Body of pancreas (tissue), 4 donors: ENCODE results near the gene OGG1. TPM values are rescaled to one million over a fixed set of nuclear protein-coding genes. Genes with fewer than 3 reads are reported as not detected.

ENCODE experiments used
- ATAC-seq: fragments of 150-250 bp; one replicate; pipeline ENCODE4 v1.9.1; 2016
- DNase-seq, 4 donors: peaks; one replicate each; pipeline ENCODE4 v3.0.0-alpha.2; 2019
- H3K27ac ChIP-seq, 4 donors: fragments of 200-600 bp; sonication (generic); 1 replicate in 3 of 4; 2 replicates in 1 of 4; pipeline versions ENCODE4 v1.5.1 to v1.6.1; 2016 to 2019; ENCODE audit warnings: mild to moderate bottlenecking in 1 of 4, mixed read lengths in 1 of 4, moderate library complexity in 1 of 4
- H3K27me3 ChIP-seq, 2 donors: fragments of 200-600 bp; sonication (generic); one replicate each; pipeline ENCODE4 v1.6.0; 2016; ENCODE audit warnings: mild to moderate bottlenecking in 1 of 2
- H3K36me3 ChIP-seq, 2 donors: fragments of 200-600 bp; sonication (generic); replicated peaks in 1 of 2; 2 replicates each; pipeline ENCODE4 v1.5.1; 2016; ENCODE audit warnings: low read depth in 2 of 2; ENCODE audit not compliant: insufficient read depth in 1 of 2
- H3K4me1 ChIP-seq: fragments of 200-600 bp; sonication (generic); one replicate; pipeline ENCODE4 v1.6.0; 2016
- H3K4me3 ChIP-seq, 2 donors: fragments of 200-600 bp; sonication (generic); 1 replicate in 1 of 2; 2 replicates in 1 of 2; pipeline ENCODE4 v1.5.1; 2016 to 2019
- H3K9me3 ChIP-seq, 3 donors: fragments of 200-600 bp; sonication (generic); 1 replicate in 2 of 3; 2 replicates in 1 of 3; pipeline ENCODE4 v1.5.1; 2016
- POLR2A ChIP-seq, 3 donors: fragments of 450-650 bp; IDR thresholded peaks; one replicate each; pipeline ENCODE4 v1.6.1; 2016; ENCODE audit warnings: antibody characterized with exemption in 3 of 3, mild to moderate bottlenecking in 2 of 3
- WGBS, 2 donors: methylation state at CpG; one replicate each; pipeline ENCODE4 v1.1.5; 2017; 5-methylcytosine and 5-hydroxymethylcytosine counted together
- intact Hi-C: fragments of 100-400 bp; cut with DNase I; formaldehyde crosslinking; loops from one replicate; pipeline ENCODE4 v1.15.1; 2023
- total RNA-seq, 2 donors: library from RNA; depleted of rRNA; stranded (reverse); fragments of >200 nt; gene quantifications; one replicate each; pipeline ENCODE4 v1.1.0, GENCODE V29; 2016
- TF ChIP-seq, protein P1 (sequence below), 7 experiments: fragments of 450-650 bp in 4 of 7; fragments of 200-600 bp in 3 of 7; sonication (generic) in 3 of 7; IDR thresholded peaks; one replicate each; pipeline ENCODE4 v1.5.1; 2016 to 2019; ENCODE audit warnings: antibody characterized with exemption in 7 of 7

Gene OGG1
- total RNA-seq, 2 donors from 2014 or later: 18.1 to 28.3 TPM

DNA sequence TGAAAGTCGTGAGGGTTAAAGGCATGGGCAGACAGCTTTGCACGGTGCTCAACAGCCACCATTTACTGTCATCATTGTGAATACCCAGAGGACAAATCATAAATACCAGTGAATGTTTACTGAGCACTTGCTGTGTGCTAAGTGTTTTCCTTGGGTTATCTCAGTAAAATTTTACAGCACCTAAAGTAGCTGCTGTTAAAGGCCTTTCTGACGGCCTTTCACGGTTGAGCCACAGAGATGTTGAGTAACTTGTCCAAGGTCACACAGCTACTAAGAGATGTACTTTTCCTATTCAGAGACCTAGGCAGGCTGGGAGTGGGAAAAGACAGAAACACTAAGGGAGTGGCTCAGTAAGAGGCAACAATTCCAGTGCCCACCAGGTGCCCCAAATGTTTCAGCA lies 46.5 kb upstream of the OGG1 start:
- ATAC-seq: no peak
- Histone ChIP-seq H3K4me3 (no peak overlapping the region), H3K9me3 (no peaks in the 10 kb centered on the region), H3K4me1 (peaks cover 18% of the 10 kb centered on the region), H3K27ac (no peak overlapping the region), H3K27me3 (peaks cover 0 to 5% of the 10 kb centered on the region in 2 donors), H3K36me3 (no peaks in the 10 kb centered on the region)
- intact Hi-C loops: no loop called here
- DNase-seq: no peak
- 67 to 72% methylated on average over 4 of the region's 4 CpGs for WGBS, 2 donors
- TF ChIP-seq, protein P1, sequence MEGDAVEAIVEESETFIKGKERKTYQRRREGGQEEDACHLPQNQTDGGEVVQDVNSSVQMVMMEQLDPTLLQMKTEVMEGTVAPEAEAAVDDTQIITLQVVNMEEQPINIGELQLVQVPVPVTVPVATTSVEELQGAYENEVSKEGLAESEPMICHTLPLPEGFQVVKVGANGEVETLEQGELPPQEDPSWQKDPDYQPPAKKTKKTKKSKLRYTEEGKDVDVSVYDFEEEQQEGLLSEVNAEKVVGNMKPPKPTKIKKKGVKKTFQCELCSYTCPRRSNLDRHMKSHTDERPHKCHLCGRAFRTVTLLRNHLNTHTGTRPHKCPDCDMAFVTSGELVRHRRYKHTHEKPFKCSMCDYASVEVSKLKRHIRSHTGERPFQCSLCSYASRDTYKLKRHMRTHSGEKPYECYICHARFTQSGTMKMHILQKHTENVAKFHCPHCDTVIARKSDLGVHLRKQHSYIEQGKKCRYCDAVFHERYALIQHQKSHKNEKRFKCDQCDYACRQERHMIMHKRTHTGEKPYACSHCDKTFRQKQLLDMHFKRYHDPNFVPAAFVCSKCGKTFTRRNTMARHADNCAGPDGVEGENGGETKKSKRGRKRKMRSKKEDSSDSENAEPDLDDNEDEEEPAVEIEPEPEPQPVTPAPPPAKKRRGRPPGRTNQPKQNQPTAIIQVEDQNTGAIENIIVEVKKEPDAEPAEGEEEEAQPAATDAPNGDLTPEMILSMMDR (IDR thresholded peaks at IDR 0.05): no peak
- no peak for TF ChIP-seq POLR2A (IDR thresholded peaks at IDR 0.05)

DNA sequence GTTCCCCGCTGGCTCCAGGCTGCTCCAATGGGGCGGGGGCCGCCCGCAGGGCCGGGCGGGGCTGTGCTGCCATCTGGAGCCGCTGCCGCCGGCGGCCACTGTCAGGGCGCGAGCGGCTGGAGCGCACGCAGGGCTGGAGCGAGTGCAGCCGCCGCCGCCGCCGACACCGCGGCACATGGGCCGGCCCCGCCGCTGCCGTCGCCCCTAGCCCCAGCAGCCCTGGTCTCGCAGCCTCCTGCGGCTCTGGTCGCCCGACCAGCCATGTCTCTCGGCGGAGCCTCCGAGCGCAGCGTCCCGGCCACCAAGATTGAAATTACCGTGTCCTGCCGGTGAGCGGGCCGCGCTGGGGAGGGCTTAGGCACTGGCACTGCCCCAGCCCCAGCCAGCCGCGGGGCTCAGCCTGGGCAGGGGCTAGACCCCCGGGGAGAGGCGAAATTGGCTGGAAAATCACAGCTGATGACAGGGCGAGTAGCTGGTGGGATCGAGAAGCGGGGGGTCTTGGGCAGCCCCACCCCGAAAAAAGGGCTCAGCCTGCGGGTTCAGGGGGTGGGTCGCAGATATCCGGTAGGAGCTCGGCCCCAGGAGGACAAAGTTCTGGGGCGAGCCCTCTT lies 45.9 kb upstream of the OGG1 start, which contains the start of gene CPNE9:
Gene CPNE9 (plus strand): TSS at position 98 of the 611 bp plus-strand sequence. CDS start 164 bp downstream, at position 262.
- Histone ChIP-seq H3K4me1 (peaks cover 18% of the 10 kb centered on the region), H3K9me3 (no peaks in the 10 kb centered on the region), H3K27me3 (peaks cover 0 to 5% of the 10 kb centered on the region in 2 donors), H3K36me3 (no peaks in the 10 kb centered on the region), H3K4me3 (no peak within 1 kb of the TSS), H3K27ac (no peak within 1 kb of the TSS)
- ATAC-seq: peak; percentile 43
- intact Hi-C loops: no loop called here
- DNase-seq: peak in 1 of 4 donors; percentile 11
- 1% methylated on average over 49 of the region's 56 CpGs; no CpG with 5 or more reads in 1 of the 2 donors for WGBS, 2 donors
- no peak for TF ChIP-seq POLR2A (IDR thresholded peaks at IDR 0.05)
- TF ChIP-seq, protein P1 (IDR thresholded peaks at IDR 0.05): no peak

DNA sequence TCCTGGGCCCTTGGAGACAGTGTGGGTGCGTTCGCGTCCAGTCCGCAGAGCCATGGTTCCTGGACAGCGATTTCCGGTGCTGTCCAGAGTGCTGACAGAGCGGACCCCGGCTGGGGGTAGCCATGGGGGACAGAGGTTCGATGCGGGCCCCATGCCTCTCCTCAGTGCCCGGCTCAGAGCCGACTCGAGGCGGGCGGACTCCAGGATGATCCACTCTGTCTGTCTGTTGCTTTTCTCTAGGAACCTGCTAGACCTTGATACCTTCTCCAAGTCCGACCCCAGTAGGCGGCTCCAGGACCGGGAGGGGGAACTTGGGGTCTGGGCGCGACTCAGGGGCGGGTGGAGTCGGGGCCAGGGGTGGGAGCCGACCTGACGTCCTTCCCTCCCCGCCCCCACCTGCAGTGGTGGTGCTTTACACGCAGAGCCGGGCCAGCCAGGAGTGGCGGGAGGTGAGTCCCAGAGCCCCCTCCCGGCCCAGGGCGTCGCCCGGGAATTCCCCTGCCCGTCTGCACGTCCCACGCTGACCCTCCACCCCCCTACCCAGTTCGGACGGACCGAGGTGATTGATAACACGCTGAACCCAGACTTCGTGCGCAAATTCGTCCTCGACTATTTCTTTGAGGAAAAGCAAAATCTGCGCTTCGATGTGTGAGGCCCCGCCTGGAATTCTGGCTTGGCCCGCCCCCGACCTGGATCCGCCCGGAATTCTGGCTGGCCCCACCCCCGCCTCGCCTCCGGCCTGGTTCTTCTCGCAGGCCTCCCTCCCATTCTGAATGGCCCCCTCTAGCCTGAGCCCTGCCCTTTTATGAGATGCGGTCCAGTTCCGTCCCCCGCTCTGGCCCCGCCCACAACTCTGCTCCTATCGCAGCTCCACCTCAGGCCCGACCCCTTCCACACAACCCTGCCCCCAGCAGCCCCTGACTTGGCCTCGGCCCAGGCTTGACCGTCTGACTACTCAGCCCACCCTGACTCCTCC lies 45.1 kb upstream of the OGG1 start:
- Histone ChIP-seq H3K27me3 (peaks cover 0 to 5% of the 10 kb centered on the region in 2 donors), H3K36me3 (no peaks in the 10 kb centered on the region), H3K27ac (no peak overlapping the region), H3K9me3 (no peaks in the 10 kb centered on the region), H3K4me1 (peaks cover 18% of the 10 kb centered on the region), H3K4me3 (no peak overlapping the region)
- peak; percentile 68 for ATAC-seq
- peak in 3 of 4 donors; percentile 28 to 41 (median 31) for DNase-seq
- no peak for TF ChIP-seq POLR2A (IDR thresholded peaks at IDR 0.05)
- intact Hi-C loops: no loop called here
- 1 to 4% methylated on average over 8 to 62 of the region's 62 CpGs for WGBS, 2 donors

DNA sequence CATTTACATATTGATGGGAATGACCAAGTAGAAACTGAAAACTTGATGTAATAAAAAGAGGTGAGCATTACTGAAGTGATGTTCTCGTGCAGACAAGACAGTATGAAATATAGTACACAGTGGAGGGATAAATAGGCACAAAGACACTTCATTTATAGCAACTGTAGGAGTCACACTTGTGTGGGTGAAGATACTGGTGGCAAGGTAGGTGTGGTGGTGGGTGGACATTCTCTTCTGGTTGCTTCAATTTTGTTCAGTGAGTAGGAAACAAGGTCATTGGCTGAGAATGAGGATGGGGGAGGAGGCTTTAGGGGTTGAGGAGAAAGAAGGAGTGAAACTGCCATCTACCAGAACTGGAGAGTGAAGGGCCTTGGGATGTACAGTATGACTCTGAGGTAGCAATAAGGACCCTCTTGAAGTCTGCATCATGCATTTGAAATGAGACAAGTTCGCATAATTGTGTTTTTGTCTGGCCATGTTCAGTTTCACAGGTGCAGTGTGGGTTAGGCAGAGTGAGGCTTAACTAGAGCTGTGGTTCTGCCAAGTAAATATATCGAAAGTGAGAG lies 39.5 kb upstream of the OGG1 start:
- H3K4me1 ChIP-seq: no peaks in the 10 kb centered on the region
- ATAC-seq (no peak), DNase-seq (no peak)
- H3K27me3 ChIP-seq: no peaks in the 10 kb centered on the region
- H3K9me3 ChIP-seq: no peaks in the 10 kb centered on the region
- H3K27ac ChIP-seq: no peak overlapping the region
- TF ChIP-seq, protein P1 (IDR thresholded peaks at IDR 0.05): no peak
- no peak for TF ChIP-seq POLR2A (IDR thresholded peaks at IDR 0.05)
- H3K36me3 ChIP-seq: no peaks in the 10 kb centered on the region
- 58 to 66% methylated on average over 3 of the region's 3 CpGs for WGBS, 2 donors
- intact Hi-C loops: no loop called here
- no peak overlapping the region for H3K4me3 ChIP-seq

DNA sequence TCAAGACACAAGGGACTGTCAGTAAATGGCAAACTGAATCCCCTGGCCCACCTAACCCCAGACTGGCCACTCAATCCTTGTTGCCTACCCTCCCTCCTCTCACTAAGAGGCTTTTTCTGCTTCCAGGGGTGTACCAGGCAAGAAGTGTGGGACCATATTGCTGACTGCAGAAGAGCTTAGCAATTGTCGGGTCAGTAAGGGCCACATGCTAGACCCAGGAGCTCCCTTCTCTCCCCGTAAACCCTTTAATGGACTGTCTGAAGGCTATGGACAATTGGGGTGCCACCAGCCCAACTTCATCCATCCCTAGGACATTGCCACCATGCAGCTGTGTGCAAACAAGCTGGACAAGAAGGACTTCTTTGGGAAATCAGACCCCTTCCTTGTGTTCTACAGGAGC lies 37.3 kb upstream of the OGG1 start:
- H3K27me3 ChIP-seq: no peaks in the 10 kb centered on the region
- DNase-seq: no peak
- H3K36me3 ChIP-seq: no peaks in the 10 kb centered on the region
- H3K4me1 ChIP-seq: peaks cover 6% of the 10 kb centered on the region
- 62 to 71% methylated on average over 1 to 2 of the region's 2 CpGs for WGBS, 2 donors
- no peak for ATAC-seq
- no peak overlapping the region for H3K4me3 ChIP-seq
- no peaks in the 10 kb centered on the region for H3K9me3 ChIP-seq
- intact Hi-C loops: no loop called here
- TF ChIP-seq, protein P1 (IDR thresholded peaks at IDR 0.05): no peak
- no peak overlapping the region for H3K27ac ChIP-seq
